OCI-LY1 (cell line): Measurements from ENCODE around the gene PSMA8.

Experiments
- H2AFZ ChIP-seq: fragments of 200-600 bp; sonication (generic), shearing (Covaris generic); 2 replicates; pipeline ENCODE4 v1.6.0; 2014; ENCODE audit warnings: antibody characterized with exemption, mild to moderate bottlenecking, low read length
- H3F3A ChIP-seq: fragments of 200-600 bp; sonication (generic), shearing (Covaris generic); 2 replicates; pipeline ENCODE4 v1.6.0; 2014; ENCODE audit warnings: mild to moderate bottlenecking, antibody characterized with exemption, low read length, moderate library complexity; ENCODE audit not compliant: insufficient read depth
- H3K27ac ChIP-seq: fragments of 200-600 bp; sonication (generic); 2 replicates; pipeline ENCODE4 v1.5.1; 2014; ENCODE audit warnings: low read length, mixed run types, mild to moderate bottlenecking, low read depth; ENCODE audit not compliant: poor library complexity, severe bottlenecking
- H3K27me3 ChIP-seq: fragments of 200-600 bp; sonication (generic); 2 replicates; pipeline ENCODE4 v1.6.0; 2014; ENCODE audit warnings: antibody characterized with exemption, mild to moderate bottlenecking, low read length, moderate library complexity; ENCODE audit not compliant: insufficient read depth
- H3K36me3 ChIP-seq: fragments of 200-600 bp; sonication (generic); 2 replicates; pipeline ENCODE4 v1.6.1; 2014; ENCODE audit warnings: mild to moderate bottlenecking, antibody characterized with exemption, low read length, moderate library complexity, mixed read lengths; ENCODE audit not compliant: insufficient read depth
- H3K4me1 ChIP-seq: fragments of 200-600 bp; sonication (generic); 2 replicates; pipeline ENCODE4 v1.5.1; 2014; ENCODE audit warnings: mild to moderate bottlenecking, low read length, moderate library complexity; ENCODE audit not compliant: insufficient read depth, severe bottlenecking
- H3K4me2 ChIP-seq: fragments of 200-600 bp; sonication (generic), shearing (Covaris generic); 2 replicates; pipeline ENCODE4 v1.6.1; 2014; ENCODE audit warnings: low read length
- H3K4me3 ChIP-seq: fragments of 200-600 bp; sonication (generic); 2 replicates; pipeline ENCODE4 v1.5.1; 2014; ENCODE audit warnings: low read length, low read depth, mild to moderate bottlenecking, mixed read lengths; ENCODE audit not compliant: poor library complexity, severe bottlenecking
- H3K79me2 ChIP-seq: fragments of 200-600 bp; shearing (Covaris generic); 2 replicates; pipeline ENCODE4 v1.6.1; 2016; ENCODE audit warnings: mixed run types, low read length, mixed read lengths; ENCODE audit not compliant: insufficient read depth
- H3K9ac ChIP-seq: fragments of 200-600 bp; sonication (generic), shearing (Covaris generic); 2 replicates; pipeline ENCODE4 v1.6.1; 2014; ENCODE audit warnings: mild to moderate bottlenecking, low read length, mixed read lengths
- H3K9me2 ChIP-seq: fragments of 200-600 bp; sonication (generic), shearing (Covaris generic); 2 replicates; pipeline ENCODE4 v1.6.1; 2014; ENCODE audit warnings: low read depth, mild to moderate bottlenecking, low read length, mixed read lengths
- H3K9me3 ChIP-seq: fragments of 200-600 bp; shearing (Covaris generic); 2 replicates; pipeline ENCODE4 v1.6.1; 2014; ENCODE audit warnings: low read length, mixed read lengths
- H4K20me1 ChIP-seq: fragments of 200-600 bp; sonication (generic), shearing (Covaris generic); 2 replicates; pipeline ENCODE4 v1.6.0; 2016; ENCODE audit warnings: mild to moderate bottlenecking, low read length; ENCODE audit not compliant: insufficient read depth
- CTCF ChIP-seq: fragments of 200-600 bp; sonication (generic), shearing (Covaris generic); IDR thresholded peaks from 2 replicates; pipeline ENCODE4 v1.5.1; 2017; ENCODE audit warnings: mild to moderate bottlenecking, antibody characterized with exemption, low read length, moderate library complexity, mixed read lengths
- EZH2 ChIP-seq: fragments of 200-600 bp; sonication (generic), shearing (Covaris generic); IDR thresholded peaks from 2 replicates; pipeline ENCODE4 v1.8.0; 2017; ENCODE audit warnings: borderline replicate concordance, mixed run types, mild to moderate bottlenecking, antibody characterized with exemption, low read length, moderate library complexity, mixed read lengths

The PSMA8 gene

DNA sequence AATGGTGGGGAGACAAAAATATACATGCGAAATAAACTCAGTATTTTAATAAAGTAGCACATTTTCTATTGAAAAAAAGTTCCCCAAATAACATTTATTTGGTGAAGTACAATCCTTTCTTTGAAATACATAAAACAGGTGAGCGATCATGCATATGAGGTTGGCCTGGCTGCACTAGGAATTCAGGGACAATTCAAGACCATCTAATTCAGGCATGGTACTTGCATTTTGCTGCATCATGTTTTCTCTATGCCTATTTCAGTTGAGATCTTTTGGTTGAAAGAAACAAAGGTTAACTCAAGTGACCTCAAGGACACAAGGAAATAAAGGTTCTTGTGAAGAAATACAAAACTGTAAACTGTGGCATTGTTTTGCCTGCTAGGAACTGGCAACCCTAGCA, 72.8 kb downstream of the PSMA8 start:
- Histone ChIP-seq H3F3A (no peaks in the 10 kb centered on the region), H3K4me2 (no peak overlapping the region), H2AFZ (no peak overlapping the region), H3K4me3 (no peak overlapping the region), H3K27me3 (no peaks in the 10 kb centered on the region), H3K9me3 (no peaks in the 10 kb centered on the region), H3K79me2 (no peaks in the 10 kb centered on the region), H3K9ac (no peak overlapping the region), H3K9me2 (no peaks in the 10 kb centered on the region), H4K20me1 (no peaks in the 10 kb centered on the region), H3K36me3 (no peaks in the 10 kb centered on the region), H3K4me1 (no peaks in the 10 kb centered on the region), H3K27ac (no peak overlapping the region)
- TF ChIP-seq CTCF (no peak), EZH2 (no peak)

DNA sequence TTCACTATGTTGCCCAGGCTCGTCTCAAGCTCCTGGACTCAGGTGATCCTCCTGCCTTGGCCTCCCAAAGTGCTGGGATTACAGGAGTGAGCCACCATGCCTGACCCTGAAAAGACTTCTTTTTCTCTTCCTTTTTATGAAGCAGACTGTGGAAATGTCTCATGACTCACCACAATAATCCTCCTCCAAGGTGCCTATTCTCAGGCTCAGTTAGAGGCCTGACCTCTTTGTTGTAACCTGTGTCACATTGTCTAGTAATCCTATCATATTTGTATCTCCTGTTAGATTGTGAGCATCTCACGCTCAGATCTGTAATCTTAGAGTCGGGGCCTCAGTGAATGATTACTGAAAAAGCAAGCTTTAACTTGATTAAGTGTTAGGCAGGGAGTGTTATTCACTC, 74.3 kb downstream of the PSMA8 start:
- Histone ChIP-seq H3K9me3 (no peaks in the 10 kb centered on the region), H3K27ac (no peak overlapping the region), H3K4me2 (no peak overlapping the region), H4K20me1 (no peaks in the 10 kb centered on the region), H3K36me3 (no peaks in the 10 kb centered on the region), H2AFZ (no peak overlapping the region), H3K4me3 (no peak overlapping the region), H3K79me2 (no peaks in the 10 kb centered on the region), H3K9me2 (no peaks in the 10 kb centered on the region), H3F3A (no peaks in the 10 kb centered on the region), H3K9ac (no peak overlapping the region), H3K4me1 (no peaks in the 10 kb centered on the region), H3K27me3 (no peaks in the 10 kb centered on the region)
- no peak for TF ChIP-seq EZH2
- no peak for TF ChIP-seq CTCF

GRCh38 chr18:26208977-26209376, 75.3 kb downstream of the PSMA8 start:
- Histone ChIP-seq H4K20me1 (no peaks in the 10 kb centered on the region), H3K27ac (no peak overlapping the region), H3F3A (no peaks in the 10 kb centered on the region), H3K9ac (no peak overlapping the region), H3K4me1 (no peaks in the 10 kb centered on the region), H3K27me3 (no peaks in the 10 kb centered on the region), H3K9me2 (no peaks in the 10 kb centered on the region), H3K36me3 (no peaks in the 10 kb centered on the region), H2AFZ (no peak overlapping the region), H3K79me2 (no peaks in the 10 kb centered on the region), H3K4me2 (no peak overlapping the region), H3K9me3 (no peaks in the 10 kb centered on the region), H3K4me3 (no peak overlapping the region)
- TF ChIP-seq CTCF (no peak), EZH2 (no peak)
